ENCODE results near the gene MPPE1.

GRCh38 chr18:11909061-11909455 lies 941 bp upstream of the MPPE1 start:
- TF ChIP-seq CTCF (conservative IDR thresholded peaks at IDR 0.05; ENCODE audit: low read depth, low read length) = no peak
- no peak for TF ChIP-seq EZH2phosphoT487 (IDR thresholded peaks at IDR 0.05; ENCODE audit: borderline replicate concordance, low read length)
- no peak for TF ChIP-seq EZH2 (IDR thresholded peaks at IDR 0.05; ENCODE audit: low read length, unreplicated experiment)

All from PC-3 (cell line).